IMR-90 (cell line): ENCODE measurements around the gene PYGB. TPM values are rescaled to one million over a fixed set of nuclear protein-coding genes. Genes with fewer than 3 reads are reported as not detected.

Experiments
- ATAC-seq: fragments of 200-7000 bp; cut with Tn5 transposase; 2 replicates; pipeline ENCODE4 v1.9.1; 2020; ENCODE audit warnings: low read depth, mild to moderate bottlenecking, moderate library complexity
- BruUV-seq: library from RNA; stranded (reverse); fragments of 400-500 nt; replicated peaks from 2 replicates; lab custom pipeline; 2021; lab: Mats Ljungman, UMichigan
- CTCF ChIA-PET: fragments of 300-600 bp; formaldehyde crosslinking; extraction: SDS; loops from one replicate; lab custom pipeline; 2021; ENCODE audit warnings: antibody characterized with exemption; lab: Yijun Ruan, JAX
- POLR2A ChIA-PET: fragments of 300-600 bp; sonication (Branson Sonifier 250); formaldehyde crosslinking; loops from one replicate; lab custom pipeline; 2022; ENCODE audit warnings: antibody characterized with exemption; ENCODE audit not compliant: unreplicated experiment; lab: Charles Lee
- DNase-seq: peaks from one replicate; pipeline ENCODE4 v3.0.0; 2013
- H2AFZ ChIP-seq: replicated peaks from 2 replicates; pipeline ENCODE3; 2013; ENCODE audit warnings: low read length, mild to moderate bottlenecking; ENCODE audit not compliant: poor library complexity
- H2AK5ac ChIP-seq: 2 replicates; pipeline ENCODE4 v1.6.1; 2013; ENCODE audit warnings: low read depth, low read length, inconsistent platforms
- H2AK9ac ChIP-seq: replicated peaks from 2 replicates; pipeline ENCODE3; 2013; ENCODE audit warnings: mild to moderate bottlenecking, low read depth, low read length, moderate library complexity; ENCODE audit not compliant: poor library complexity
- H2BK120ac ChIP-seq: 2 replicates; pipeline ENCODE4 v1.6.1; 2013; ENCODE audit warnings: low read depth, low read length, inconsistent platforms
- H2BK15ac ChIP-seq: 3 replicates; pipeline ENCODE4 v1.6.1; 2013; ENCODE audit warnings: low read depth, low read length, inconsistent platforms
- H2BK20ac ChIP-seq: 2 replicates; pipeline ENCODE4 v1.6.1; 2013; ENCODE audit warnings: low read depth, mild to moderate bottlenecking, inconsistent platforms, low read length, moderate library complexity
- H2BK5ac ChIP-seq: 2 replicates; pipeline ENCODE4 v1.6.1; 2013; ENCODE audit warnings: mild to moderate bottlenecking, low read depth, low read length, inconsistent platforms; ENCODE audit not compliant: poor library complexity, severe bottlenecking
- H3K14ac ChIP-seq: replicated peaks from 2 replicates; pipeline ENCODE4 v1.6.1; 2013; ENCODE audit warnings: low read depth, low read length, inconsistent platforms
- H3K18ac ChIP-seq: 2 replicates; pipeline ENCODE4 v1.6.1; 2013; ENCODE audit warnings: low read depth, low read length, control low read depth
- H3K23ac ChIP-seq: 2 replicates; pipeline ENCODE4 v1.6.1; 2013; ENCODE audit warnings: low read depth, low read length, inconsistent platforms
- H3K27ac ChIP-seq: 2 replicates; pipeline ENCODE4 v1.5.1; 2013; ENCODE audit warnings: mild to moderate bottlenecking, control low read depth, low read length; ENCODE audit not compliant: insufficient read depth
- H3K27me3 ChIP-seq: 2 replicates; pipeline ENCODE4 v1.6.1; 2013; ENCODE audit warnings: low read length; ENCODE audit not compliant: control insufficient read depth, insufficient read depth
- H3K36me3 ChIP-seq: 2 replicates; pipeline ENCODE4 v1.6.1; 2013; ENCODE audit warnings: low read length, mixed read lengths; ENCODE audit not compliant: control insufficient read depth, insufficient read depth
- H3K4ac ChIP-seq: 2 replicates; pipeline ENCODE4 v1.6.1; 2013; ENCODE audit warnings: low read depth, low read length, inconsistent platforms
- H3K4me1 ChIP-seq: 2 replicates; pipeline ENCODE4 v1.6.1; 2013; ENCODE audit warnings: low read length, mixed read lengths; ENCODE audit not compliant: control insufficient read depth, insufficient read depth
- H3K4me2 ChIP-seq: 2 replicates; pipeline ENCODE4 v1.6.1; 2013; ENCODE audit warnings: low read depth, mild to moderate bottlenecking, control low read depth, low read length, moderate library complexity
- H3K4me3 ChIP-seq: 2 replicates; pipeline ENCODE4 v1.5.1; 2013; ENCODE audit warnings: low read depth, mild to moderate bottlenecking, control low read depth, low read length, moderate library complexity; ENCODE audit not compliant: insufficient read depth
- H3K56ac ChIP-seq: 2 replicates; pipeline ENCODE4 v1.6.1; 2013; ENCODE audit warnings: low read length, inconsistent platforms; ENCODE audit not compliant: insufficient read depth; ENCODE audit errors: extremely low read depth
- H3K79me1 ChIP-seq, 2 experiments: 2 replicates each; pipeline ENCODE4 v1.6.1; 2013; ENCODE audit warnings: low read length in 2 of 2, inconsistent platforms in 1 of 2, low read depth in 1 of 2
- H3K9ac ChIP-seq: 2 replicates; pipeline ENCODE4 v1.6.1; 2013; ENCODE audit warnings: low read depth, low read length, control low read depth
- H3K9me1 ChIP-seq: 2 replicates; pipeline ENCODE4 v1.6.1; 2013; ENCODE audit warnings: low read length, inconsistent platforms; ENCODE audit not compliant: insufficient read depth
- H3K9me3 ChIP-seq: 2 replicates; pipeline ENCODE4 v1.6.1; 2013; ENCODE audit warnings: low read length; ENCODE audit not compliant: control insufficient read depth, insufficient read depth
- H4K20me1 ChIP-seq: 2 replicates; pipeline ENCODE4 v1.6.1; 2013; ENCODE audit warnings: low read length, inconsistent platforms; ENCODE audit not compliant: insufficient read depth
- H4K5ac ChIP-seq: 2 replicates; pipeline ENCODE4 v1.6.1; 2013; ENCODE audit warnings: mild to moderate bottlenecking, low read depth, low read length, control low read depth
- H4K8ac ChIP-seq, 2 experiments: 2 replicates each; pipeline ENCODE4 v1.6.1; 2013; ENCODE audit warnings: low read depth in 2 of 2, low read length in 2 of 2, control low read depth in 1 of 2, inconsistent platforms in 1 of 2
- H4K91ac ChIP-seq: 2 replicates; pipeline ENCODE4 v1.6.1; 2013; ENCODE audit warnings: low read depth, low read length, inconsistent platforms; ENCODE audit not compliant: insufficient read depth
- CEBPB ChIP-seq: IDR thresholded peaks from 2 replicates; pipeline ENCODE4 v1.6.1; 2012; ENCODE audit warnings: low read depth, low read length, improper control_type of control experiment
- CHD1 ChIP-seq: IDR thresholded peaks from 2 replicates; pipeline ENCODE4 v1.6.1; 2012; ENCODE audit warnings: low read depth, low read length, improper control_type of control experiment
- FOS ChIP-seq: fragments of 150-350 bp; IDR thresholded peaks from 2 replicates; pipeline ENCODE4 v1.6.1; 2016; ENCODE audit warnings: low read depth, low read length
- MAFK ChIP-seq: IDR thresholded peaks from 2 replicates; pipeline ENCODE4 v1.6.1; 2012; ENCODE audit warnings: low read depth, low read length, improper control_type of control experiment
- MAZ ChIP-seq: IDR thresholded peaks from 2 replicates; pipeline ENCODE4 v1.6.1; 2012; ENCODE audit warnings: low read depth, mild to moderate bottlenecking, low read length, improper control_type of control experiment, moderate library complexity, borderline replicate concordance
- MXI1 ChIP-seq: IDR thresholded peaks from 2 replicates; pipeline ENCODE4 v1.6.1; 2012; ENCODE audit warnings: low read depth, mild to moderate bottlenecking, low read length, moderate library complexity, borderline replicate concordance
- NFE2L2 ChIP-seq: fragments of 150-350 bp; IDR thresholded peaks from 2 replicates; pipeline ENCODE4 v1.6.1; 2016; ENCODE audit warnings: low read depth, mild to moderate bottlenecking, low read length
- RAD21 ChIP-seq: IDR thresholded peaks from 2 replicates; pipeline ENCODE4 v1.6.1; 2012; ENCODE audit warnings: low read length, improper control_type of control experiment
- RFX5 ChIP-seq: IDR thresholded peaks from 2 replicates; pipeline ENCODE4 v1.8.0; 2012; ENCODE audit warnings: low read depth, mild to moderate bottlenecking, low read length, moderate library complexity
- SMC3 ChIP-seq: fragments of 150-350 bp; IDR thresholded peaks from 2 replicates; pipeline ENCODE4 v1.6.1; 2016; ENCODE audit warnings: low read depth, mild to moderate bottlenecking, antibody characterized with exemption, low read length, moderate library complexity
- WGBS, 2 experiments: methylation state at CpG; one replicate each; pipeline versions ENCODE4 v1.1.5 to v1.1.7; 2013; ENCODE audit warnings: missing lambda C conversion rate in 2 of 2; ENCODE audit not compliant: insufficient read length in 1 of 2; ENCODE audit errors: extremely low coverage in 2 of 2; 5-methylcytosine and 5-hydroxymethylcytosine counted together
- dilution Hi-C: fragments of 300-500 bp; cut with HindIII; formaldehyde crosslinking; loops from one replicate; pipeline ENCODE4 v1.14.3; 2018; ENCODE audit warnings: low sequenced_read_pairs; ENCODE audit not compliant: unreplicated experiment
- in situ Hi-C: fragments of 300-500 bp; cut with MboI; formaldehyde crosslinking; loops from 3 replicates; pipeline ENCODE4 v1.14.3; 2019; ENCODE audit warnings: low sequenced_read_pairs, inconsistent platforms, mixed read lengths
- intact Hi-C: fragments of 100-400 bp; cut with micrococcal nuclease; formaldehyde crosslinking; loops from 2 replicates; pipeline ENCODE4 v1.10.0; 2022
- polyA plus RNA-seq, 3 experiments: library from polyadenylated mRNA; depleted of rRNA; stranded (reverse); fragments of >200 nt; gene quantifications; 2 replicates each; pipeline ENCODE4 v1.2.3, GENCODE V29; 2012; ENCODE audit warnings: low replicate concordance in 1 of 3
- total RNA-seq: library from RNA; depleted of rRNA; stranded (reverse); fragments of >200 nt; gene quantifications from 2 replicates; pipeline ENCODE4 v1.2.3, GENCODE V29; 2012
- TF ChIP-seq, protein P1 (sequence below): conservative IDR thresholded peaks from 2 replicates; pipeline ENCODE4 v1.5.1; 2012; ENCODE audit warnings: mild to moderate bottlenecking, low read depth, low read length, improper control_type of control experiment

PYGB gene
- total and polyA plus RNA-seq, 2 of the 4 experiments (the other 2 are of a cell fraction), result 72.4 to 83.1 TPM

GRCh38 chr20:25226433-25227316 is 21.2 kb upstream of the PYGB start:
- Histone ChIP-seq H4K5ac (no peak overlapping the region), H3K18ac (no peak overlapping the region), H4K20me1 (no peaks in the 10 kb centered on the region), H3K9me3 (no peaks in the 10 kb centered on the region), H3K56ac (no peak overlapping the region), H3K4me1 (peaks cover 11% of the 10 kb centered on the region), H3K14ac (no peak overlapping the region), H3K27ac (no peak overlapping the region), H2BK120ac (peak overlapping the region; percentile 42), H2BK15ac (peak overlapping the region; percentile 24; the same call in 2 of the 3 replicates), H4K91ac (peak overlapping the region; percentile 64), H3K27me3 (no peaks in the 10 kb centered on the region), H2BK20ac (peak overlapping the region; percentile 34), H3K79me1 (peaks cover 0 to 12% of the 10 kb centered on the region in 2 experiments; a peak in 2 of 4 replicates), H3K4me2 (no peak overlapping the region), H2AK9ac (no peak overlapping the region), H3K36me3 (peaks cover 7% of the 10 kb centered on the region; the same call in 1 of the 2 replicates), H3K9me1 (peaks cover 13% of the 10 kb centered on the region), H2BK5ac (no peak overlapping the region), H4K8ac (peak overlapping the region in 1 of 2 experiments; percentile 31; a peak in 1 of 4 replicates), H3K4ac (peak overlapping the region; percentile 71), H2AFZ (no peak overlapping the region), H3K4me3 (no peak overlapping the region), H2AK5ac (peak overlapping the region; percentile 79), H3K23ac (no peak overlapping the region), H3K9ac (no peak overlapping the region)
- POLR2A ChIA-PET, result no interaction called here
- dilution Hi-C loops, result no loop called here
- 94% methylated on average over 7 of the region's 28 CpGs; no CpG with 5 or more reads in 1 of the 2 experiments for WGBS, 2 experiments
- TF ChIP-seq RAD21 (no peak), CEBPB (no peak), RFX5 (no peak), MAFK (no peak), FOS (no peak), MXI1 (no peak), NFE2L2 (no peak), MAZ (no peak), CHD1 (no peak), SMC3 (no peak)
- TF ChIP-seq, protein P1, sequence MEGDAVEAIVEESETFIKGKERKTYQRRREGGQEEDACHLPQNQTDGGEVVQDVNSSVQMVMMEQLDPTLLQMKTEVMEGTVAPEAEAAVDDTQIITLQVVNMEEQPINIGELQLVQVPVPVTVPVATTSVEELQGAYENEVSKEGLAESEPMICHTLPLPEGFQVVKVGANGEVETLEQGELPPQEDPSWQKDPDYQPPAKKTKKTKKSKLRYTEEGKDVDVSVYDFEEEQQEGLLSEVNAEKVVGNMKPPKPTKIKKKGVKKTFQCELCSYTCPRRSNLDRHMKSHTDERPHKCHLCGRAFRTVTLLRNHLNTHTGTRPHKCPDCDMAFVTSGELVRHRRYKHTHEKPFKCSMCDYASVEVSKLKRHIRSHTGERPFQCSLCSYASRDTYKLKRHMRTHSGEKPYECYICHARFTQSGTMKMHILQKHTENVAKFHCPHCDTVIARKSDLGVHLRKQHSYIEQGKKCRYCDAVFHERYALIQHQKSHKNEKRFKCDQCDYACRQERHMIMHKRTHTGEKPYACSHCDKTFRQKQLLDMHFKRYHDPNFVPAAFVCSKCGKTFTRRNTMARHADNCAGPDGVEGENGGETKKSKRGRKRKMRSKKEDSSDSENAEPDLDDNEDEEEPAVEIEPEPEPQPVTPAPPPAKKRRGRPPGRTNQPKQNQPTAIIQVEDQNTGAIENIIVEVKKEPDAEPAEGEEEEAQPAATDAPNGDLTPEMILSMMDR, result no peak
- ATAC-seq (no peak), DNase-seq (no peak)
- intact Hi-C loops, result no loop called here
- no TSS peak for BruUV-seq
- in situ Hi-C loops, result no loop called here
- CTCF ChIA-PET, result no interaction called here
